ENCODE measurements around the gene LDLRAP1.

GRCh38 chr1:25579292-25580252, 36.2 kb downstream of the LDLRAP1 start:
- no peak for TF ChIP-seq CTCF (IDR thresholded peaks at IDR 0.05; ENCODE audit: low read depth, low read length)
- no peak for TF ChIP-seq EZH2phosphoT487 (IDR thresholded peaks at IDR 0.05; ENCODE audit: low read depth)

Measured in OCI-LY3 (cell line).